Endodermal cell (in vitro differentiated cells): ENCODE measurements around the gene FGR. TPM values are rescaled to one million over a fixed set of nuclear protein-coding genes. Genes with fewer than 3 reads are reported as not detected.
A peak's percentile ranks its signal among the peaks of the same experiment; 100 is the strongest.

ENCODE experiments used
- DNase-seq: peaks from one replicate; pipeline ENCODE4 v3.0.0-alpha.2; 2017
- H3K27ac ChIP-seq: 2 replicates; pipeline ENCODE4 v1.5.1; 2013; ENCODE audit warnings: mild to moderate bottlenecking, low read depth, low read length, moderate library complexity
- H3K27me3 ChIP-seq: 2 replicates; pipeline ENCODE4 v1.6.1; 2013; ENCODE audit warnings: mild to moderate bottlenecking, low read length, moderate library complexity; ENCODE audit not compliant: insufficient read depth, control insufficient read depth, poor library complexity, severe bottlenecking
- H3K36me3 ChIP-seq: 2 replicates; pipeline ENCODE4 v1.7.0; 2013; ENCODE audit warnings: mild to moderate bottlenecking, low read length, moderate library complexity; ENCODE audit not compliant: control insufficient read depth, insufficient read depth
- H3K4me1 ChIP-seq: one replicate; pipeline ENCODE4 v1.7.0; 2013; ENCODE audit warnings: low read length; ENCODE audit not compliant: control insufficient read depth, insufficient read depth
- H3K4me3 ChIP-seq: 2 replicates; pipeline ENCODE4 v1.5.1; 2013; ENCODE audit warnings: mild to moderate bottlenecking, low read length, moderate library complexity
- H3K9ac ChIP-seq: 2 replicates; pipeline ENCODE4 v1.6.1; 2013; ENCODE audit warnings: mild to moderate bottlenecking, low read length, moderate library complexity; ENCODE audit not compliant: poor library complexity, severe bottlenecking; ENCODE audit errors: extremely low read depth
- H3K9me3 ChIP-seq: 2 replicates; pipeline ENCODE4 v1.6.1; 2013; ENCODE audit warnings: mild to moderate bottlenecking, low read length, moderate library complexity; ENCODE audit not compliant: control insufficient read depth
- H3K27ac Mint-ChIP-seq: 2 replicates; pipeline ENCODE4 v1.8.0; 2020; ENCODE audit warnings: mixed read lengths
- H3K27me3 Mint-ChIP-seq: 2 replicates; pipeline ENCODE4 v1.8.0; 2021; ENCODE audit warnings: mild to moderate bottlenecking, mixed read lengths; ENCODE audit not compliant: insufficient read depth
- H3K36me3 Mint-ChIP-seq: 2 replicates; pipeline ENCODE4 v1.8.0; 2020; ENCODE audit warnings: low read depth, mixed read lengths
- H3K4me1 Mint-ChIP-seq: 2 replicates; pipeline ENCODE4 v1.8.0; 2020; ENCODE audit warnings: mixed read lengths
- H3K4me3 Mint-ChIP-seq: 2 replicates; pipeline ENCODE4 v1.8.0; 2020; ENCODE audit warnings: mild to moderate bottlenecking, moderate library complexity, mixed read lengths
- H3K9me3 Mint-ChIP-seq: 2 replicates; pipeline ENCODE4 v1.8.0; 2020; ENCODE audit warnings: mild to moderate bottlenecking, mixed read lengths
- whole genome bisulfite sequencing, 2 experiments: methylation state at CpG; one replicate each; pipeline versions ENCODE4 v1.1.5 to v1.1.7; 2013; ENCODE audit warnings: missing lambda C conversion rate in 2 of 2, mixed read lengths in 1 of 2; ENCODE audit not compliant: insufficient coverage in 1 of 2, insufficient read length in 1 of 2; 5-methylcytosine and 5-hydroxymethylcytosine counted together
- total RNA-seq, 2 donors: library from RNA; stranded (reverse); fragmentation: NEBNext Ultra II Directional in 1 of 2; extraction: Animal tissue kit (Norgen Biotek cat#: 25700) in 1 of 2; gene quantifications; 2 replicates in 1 of 2; 3 replicates in 1 of 2; pipeline ENCODE4 v1.2.1, GENCODE V29; 2021
- TF ChIP-seq, protein P1 (sequence below): fragments of 200-600 bp; sonication (generic); conservative IDR thresholded peaks from 2 replicates; pipeline ENCODE4 v1.5.0; 2021; ENCODE audit warnings: antibody characterized with exemption, mild to moderate bottlenecking

The FGR gene
- total RNA-seq, 2 donors from 2014 or later: not detected

DNA sequence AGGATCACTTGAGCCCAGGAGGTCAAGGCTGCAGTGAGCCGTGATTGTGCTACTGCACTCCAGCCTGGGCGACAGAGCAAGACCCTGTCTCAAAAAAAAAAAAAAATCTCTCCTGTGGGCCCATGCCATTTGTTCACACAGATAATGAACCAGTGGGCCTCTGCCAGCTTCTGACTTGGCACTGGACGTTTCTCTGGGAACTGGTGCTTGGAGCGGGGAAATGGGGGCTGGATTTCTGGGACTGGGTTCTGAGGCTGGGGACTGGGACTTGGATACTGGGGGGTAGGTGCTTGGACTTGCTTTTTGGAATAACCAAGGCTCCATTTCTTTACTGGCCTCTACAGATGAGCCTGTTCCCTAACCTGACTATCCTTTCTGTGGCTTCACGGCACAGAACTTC lies 27.3 kb upstream of the FGR start:
- H3K9me3 Mint-ChIP-seq: no peaks in the 10 kb centered on the region
- 95 to 100% methylated on average over 2 to 5 of the region's 5 CpGs for WGBS, 2 experiments
- no peaks in the 10 kb centered on the region for H3K27me3 Mint-ChIP-seq
- H3K4me1 Mint-ChIP-seq: peaks cover 6% of the 10 kb centered on the region
- Histone ChIP-seq H3K4me3 (no peak overlapping the region), H3K4me1 (no peaks in the 10 kb centered on the region), H3K9ac (no peak overlapping the region), H3K36me3 (no peaks in the 10 kb centered on the region), H3K27ac (peak overlapping the region; percentile 8), H3K27me3 (no peaks in the 10 kb centered on the region), H3K9me3 (no peaks in the 10 kb centered on the region)
- TF ChIP-seq, protein P1, sequence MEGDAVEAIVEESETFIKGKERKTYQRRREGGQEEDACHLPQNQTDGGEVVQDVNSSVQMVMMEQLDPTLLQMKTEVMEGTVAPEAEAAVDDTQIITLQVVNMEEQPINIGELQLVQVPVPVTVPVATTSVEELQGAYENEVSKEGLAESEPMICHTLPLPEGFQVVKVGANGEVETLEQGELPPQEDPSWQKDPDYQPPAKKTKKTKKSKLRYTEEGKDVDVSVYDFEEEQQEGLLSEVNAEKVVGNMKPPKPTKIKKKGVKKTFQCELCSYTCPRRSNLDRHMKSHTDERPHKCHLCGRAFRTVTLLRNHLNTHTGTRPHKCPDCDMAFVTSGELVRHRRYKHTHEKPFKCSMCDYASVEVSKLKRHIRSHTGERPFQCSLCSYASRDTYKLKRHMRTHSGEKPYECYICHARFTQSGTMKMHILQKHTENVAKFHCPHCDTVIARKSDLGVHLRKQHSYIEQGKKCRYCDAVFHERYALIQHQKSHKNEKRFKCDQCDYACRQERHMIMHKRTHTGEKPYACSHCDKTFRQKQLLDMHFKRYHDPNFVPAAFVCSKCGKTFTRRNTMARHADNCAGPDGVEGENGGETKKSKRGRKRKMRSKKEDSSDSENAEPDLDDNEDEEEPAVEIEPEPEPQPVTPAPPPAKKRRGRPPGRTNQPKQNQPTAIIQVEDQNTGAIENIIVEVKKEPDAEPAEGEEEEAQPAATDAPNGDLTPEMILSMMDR: no peak
- no peak for DNase-seq
- H3K36me3 Mint-ChIP-seq: no peaks in the 10 kb centered on the region
- H3K27ac Mint-ChIP-seq: peak overlapping the region; percentile 84
- H3K4me3 Mint-ChIP-seq: no peak overlapping the region

DNA sequence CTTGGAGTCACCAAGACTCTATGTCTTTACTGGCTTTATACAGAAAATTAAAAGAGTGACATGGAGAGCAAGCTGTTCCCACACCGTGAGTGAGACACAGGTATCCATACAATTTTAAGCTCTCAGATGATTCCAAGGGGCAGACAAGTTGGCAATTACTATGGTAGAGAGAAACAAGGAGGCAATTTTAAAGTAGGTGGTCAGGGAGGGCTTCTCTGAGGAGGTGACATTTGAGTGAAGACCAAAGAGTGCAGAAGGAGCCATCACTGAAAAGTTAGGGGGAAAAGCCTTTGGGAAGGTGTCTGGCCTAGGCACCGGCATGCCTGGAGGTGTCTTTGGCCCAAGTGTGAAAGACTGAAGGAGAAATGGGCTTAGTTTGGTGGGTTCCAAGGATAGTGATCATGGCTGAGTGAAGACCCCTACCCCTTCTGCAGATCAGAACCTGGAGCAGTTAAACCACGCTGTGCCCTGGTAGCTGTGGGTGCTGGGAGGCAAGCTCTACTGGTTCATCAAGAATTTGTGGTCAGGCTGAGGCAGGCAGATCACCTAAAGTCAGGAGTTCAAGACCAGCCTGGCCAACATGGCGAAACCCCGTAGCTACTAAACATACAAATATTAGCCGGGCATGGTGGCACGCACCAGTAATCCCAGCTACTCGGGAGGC lies 26.6 kb upstream of the FGR start:
- Histone ChIP-seq H3K4me3 (no peak overlapping the region), H3K27ac (no peak overlapping the region), H3K4me1 (no peaks in the 10 kb centered on the region), H3K36me3 (no peaks in the 10 kb centered on the region), H3K9ac (no peak overlapping the region), H3K9me3 (no peaks in the 10 kb centered on the region), H3K27me3 (no peaks in the 10 kb centered on the region)
- Mint-ChIP-seq H3K9me3 (no peaks in the 10 kb centered on the region), H3K27ac (no peak overlapping the region), H3K4me1 (peaks cover 6% of the 10 kb centered on the region), H3K36me3 (no peaks in the 10 kb centered on the region), H3K4me3 (no peak overlapping the region), H3K27me3 (no peaks in the 10 kb centered on the region)
- TF ChIP-seq, protein P1: no peak
- WGBS, 2 experiments: 94 to 100% methylated on average over 6 to 8 of the region's 8 CpGs
- DNase-seq: no peak

DNA sequence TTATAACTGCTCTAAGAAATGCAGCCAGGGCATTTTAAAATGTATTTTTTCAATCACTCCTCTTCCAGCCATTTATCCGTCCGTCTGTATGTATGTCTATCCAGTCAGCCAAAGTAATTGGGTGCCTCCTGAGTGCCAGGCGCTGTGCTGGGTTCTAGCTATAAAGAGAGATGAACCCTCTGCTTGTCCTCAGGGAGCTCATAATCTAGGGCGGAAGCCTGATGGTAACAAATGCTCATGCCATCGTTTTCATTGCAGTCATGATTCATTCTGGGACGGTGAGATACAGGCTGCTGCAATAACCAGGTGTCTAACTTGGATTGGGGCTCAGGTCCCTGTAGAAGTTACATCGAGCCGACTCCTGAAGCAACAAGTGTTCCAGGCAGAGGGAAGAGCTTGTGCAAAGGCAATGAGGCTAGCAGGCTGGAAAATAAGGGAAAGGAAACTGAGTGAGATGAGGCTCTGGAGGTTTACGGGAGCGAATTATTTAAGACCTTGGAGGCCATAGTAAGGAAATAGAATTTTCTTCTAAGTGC lies 25.4 kb upstream of the FGR start:
- peak overlapping the region; percentile 49 for H3K27ac Mint-ChIP-seq
- Histone ChIP-seq H3K27ac (no peak overlapping the region), H3K9ac (no peak overlapping the region), H3K27me3 (no peaks in the 10 kb centered on the region), H3K4me1 (no peaks in the 10 kb centered on the region), H3K9me3 (no peaks in the 10 kb centered on the region), H3K36me3 (no peaks in the 10 kb centered on the region), H3K4me3 (no peak overlapping the region)
- 88 to 91% methylated on average over 8 to 10 of the region's 10 CpGs for WGBS, 2 experiments
- peak overlapping the region; percentile 60 for H3K4me3 Mint-ChIP-seq
- H3K4me1 Mint-ChIP-seq: peaks cover 10% of the 10 kb centered on the region
- TF ChIP-seq, protein P1: no peak
- H3K36me3 Mint-ChIP-seq: no peaks in the 10 kb centered on the region
- H3K9me3 Mint-ChIP-seq: no peaks in the 10 kb centered on the region
- no peaks in the 10 kb centered on the region for H3K27me3 Mint-ChIP-seq
- no peak for DNase-seq
